Spleen (tissue), 11 donors: ENCODE measurements around the gene FREM2. TPM values are rescaled to one million over a fixed set of nuclear protein-coding genes. Genes with fewer than 3 reads are reported as not detected.

Source experiments
- DNase-seq: peaks from one replicate; pipeline ENCODE4 v3.0.0-alpha.2; 2020
- H3K27ac ChIP-seq, 8 donors: fragments of 200-600 bp; sonication (generic) in 7 of 8; 1 replicate in 4 of 8; 2 replicates in 4 of 8; pipeline versions ENCODE4 v1.5.0 to v1.8.0; 2016 to 2021; ENCODE audit warnings: inconsistent platforms in 4 of 8, mild to moderate bottlenecking in 4 of 8, moderate library complexity in 1 of 8
- H3K27me3 ChIP-seq, 7 donors: fragments of 200-600 bp; sonication (generic) in 6 of 7; replicated peaks in 1 of 7; 1 replicate in 4 of 7; 2 replicates in 3 of 7; pipeline versions ENCODE4 v1.5.0 to v1.8.0; 2016 to 2021; ENCODE audit warnings: inconsistent platforms in 3 of 7, mild to moderate bottlenecking in 1 of 7
- H3K36me3 ChIP-seq, 6 donors: fragments of 200-600 bp; sonication (generic) in 5 of 6; 1 replicate in 4 of 6; 2 replicates in 2 of 6; pipeline versions ENCODE4 v1.5.0 to v1.8.0; 2016 to 2021; ENCODE audit warnings: inconsistent platforms in 2 of 6
- H3K4me1 ChIP-seq, 6 donors: fragments of 200-600 bp; sonication (generic) in 5 of 6; 1 replicate in 3 of 6; 2 replicates in 3 of 6; pipeline versions ENCODE4 v1.5.0 to v1.8.0; 2016 to 2021; ENCODE audit warnings: inconsistent platforms in 3 of 6
- H3K4me3 ChIP-seq, 8 donors: fragments of 200-600 bp; sonication (generic) in 7 of 8; 1 replicate in 4 of 8; 2 replicates in 4 of 8; pipeline versions ENCODE4 v1.5.0 to v1.8.0; 2016 to 2021; ENCODE audit warnings: inconsistent platforms in 4 of 8, mild to moderate bottlenecking in 4 of 8, moderate library complexity in 2 of 8
- H3K9me3 ChIP-seq, 8 donors: fragments of 200-600 bp; sonication (generic) in 7 of 8; 1 replicate in 4 of 8; 2 replicates in 4 of 8; pipeline versions ENCODE4 v1.5.0 to v1.8.0; 2016 to 2021; ENCODE audit warnings: inconsistent platforms in 4 of 8
- CTCF ChIP-seq, 11 experiments: fragments of 200-600 bp in 7 of 11; fragments of 450-650 bp in 4 of 11; sonication (generic) in 4 of 11; IDR thresholded peaks in 8 of 11; conservative IDR thresholded peaks in 3 of 11; 1 replicate in 7 of 11; 2 replicates in 4 of 11; pipeline versions ENCODE4 v1.4.0 to v1.8.0; 2016 to 2021; ENCODE audit warnings: antibody characterized with exemption in 11 of 11, inconsistent platforms in 4 of 11, mild to moderate bottlenecking in 1 of 11
- POLR2A ChIP-seq, 3 donors: fragments of 450-650 bp; IDR thresholded peaks; one replicate each; pipeline ENCODE4 v1.5.1; 2017; ENCODE audit warnings: antibody characterized with exemption in 3 of 3, mild to moderate bottlenecking in 1 of 3
- POLR2AphosphoS5 ChIP-seq, 3 donors: sonication (generic); formaldehyde crosslinking; IDR thresholded peaks; one replicate each; pipeline ENCODE4 v1.5.1; 2017; ENCODE audit warnings: antibody characterized with exemption in 3 of 3
- WGBS, 5 donors: extraction: QIAGEN DNeasy Blood & Tissue Kit in 3 of 5; methylation state at CpG; one replicate each; pipeline versions ENCODE4 v1.1.5 to v1.1.7; 2013 to 2018; 5-methylcytosine and 5-hydroxymethylcytosine counted together
- intact Hi-C: fragments of 100-400 bp; cut with DNase I; formaldehyde crosslinking; loops from one replicate; pipeline ENCODE4 v1.15.0; 2023; ENCODE audit warnings: low total_unique reads
- polyA plus RNA-seq, 3 donors: library from polyadenylated mRNA; stranded (reverse); fragments of 200-250 nt; gene quantifications; one replicate each; pipeline ENCODE4 v1.2.1, GENCODE V29; 2013
- total RNA-seq, 7 donors: library from RNA; depleted of rRNA in 3 of 7; stranded (reverse); fragments of >200 nt in 3 of 7; fragmentation: NEBNext Ultra II Directional in 4 of 7; extraction: Animal tissue kit (Norgen Biotek cat#: 25700) in 4 of 7; gene quantifications; one replicate each; pipeline versions ENCODE4 v1.1.0 to v1.2.1, GENCODE V29; 2016 to 2021
- donor health status: healthy with polysubstance abuse.
- donor health status: DM: no; HTN: no; CAD: no; lungs with moderate emphysema.
- donor health status: DM: no; HTN: no; CAD: no.
- donor health status: Bipolar disorder and iron deficiency.
- donor health status: healthy.
- donor health status: DM: no; HTN: no; CAD: no.
- donor health status: DM: yes; HTN: yes; CAD: no.

Gene FREM2
- total and polyA plus RNA-seq, 10 donors, result 0.03 to 0.93 (median 0.21) TPM; not detected in 2

- TF ChIP-seq POLR2AphosphoS5 (IDR thresholded peaks at IDR 0.05), result no peak
- no peak for TF ChIP-seq POLR2A (IDR thresholded peaks at IDR 0.05)
- no peak for TF ChIP-seq CTCF (IDR thresholded peaks at IDR 0.05 in 8 of 11, conservative IDR thresholded peaks at IDR 0.05 in 3 of 11)
- no peaks in the 10 kb centered on the region for H3K4me1 ChIP-seq
- H3K36me3 ChIP-seq, result no peaks in the 10 kb centered on the region
- intact Hi-C loops, result no loop called here
- no peak for DNase-seq
- H3K4me3 ChIP-seq, result no peak overlapping the region
- WGBS, 5 donors, result 27 to 65% (median 36%) methylated on average over 1 of the region's 1 CpG
- no peaks in the 10 kb centered on the region for H3K27me3 ChIP-seq
- no peaks in the 10 kb centered on the region for H3K9me3 ChIP-seq
- no peak overlapping the region for H3K27ac ChIP-seq
Observed at GRCh38 chr13:38785490-38785889, 98.6 kb downstream of the FREM2 start.

- H3K27me3 ChIP-seq, result no peaks in the 10 kb centered on the region
- no peak for DNase-seq
- intact Hi-C loops, result no loop called here
- no peaks in the 10 kb centered on the region for H3K9me3 ChIP-seq
- no peak for TF ChIP-seq CTCF (IDR thresholded peaks at IDR 0.05 in 8 of 11, conservative IDR thresholded peaks at IDR 0.05 in 3 of 11)
- no peak for TF ChIP-seq POLR2AphosphoS5 (IDR thresholded peaks at IDR 0.05)
- TF ChIP-seq POLR2A (IDR thresholded peaks at IDR 0.05), result no peak
- H3K4me1 ChIP-seq, result no peaks in the 10 kb centered on the region
- whole genome bisulfite sequencing, 5 donors, result 40 to 52% (median 45%) methylated on average over 1 of the region's 1 CpG
- H3K36me3 ChIP-seq, result no peaks in the 10 kb centered on the region
- H3K27ac ChIP-seq, result no peak overlapping the region
- H3K4me3 ChIP-seq, result no peak overlapping the region
Observed at GRCh38 chr13:38787550-38787949, 100.7 kb downstream of the FREM2 start.

- TF ChIP-seq POLR2AphosphoS5 (IDR thresholded peaks at IDR 0.05) (no peak), CTCF (IDR thresholded peaks at IDR 0.05 in 8 of 11, conservative IDR thresholded peaks at IDR 0.05 in 3 of 11) (no peak), POLR2A (IDR thresholded peaks at IDR 0.05) (no peak)
- H3K9me3 ChIP-seq, result peaks cover 0 to 21% (median 15%) of the 10 kb centered on the region in 8 donors
- no peaks in the 10 kb centered on the region for H3K36me3 ChIP-seq
- no peaks in the 10 kb centered on the region for H3K27me3 ChIP-seq
- no peak overlapping the region for H3K4me3 ChIP-seq
- no peak for DNase-seq
- no peaks in the 10 kb centered on the region for H3K4me1 ChIP-seq
- 90 to 100% (median 95%) methylated on average over 1 of the region's 1 CpG for WGBS, 5 donors
- intact Hi-C loops, result no loop called here
- no peak overlapping the region for H3K27ac ChIP-seq
Observed at GRCh38 chr13:38796890-38797289, 110.0 kb downstream of the FREM2 start.

- Histone ChIP-seq H3K36me3 (no peaks in the 10 kb centered on the region), H3K4me3 (no peak overlapping the region), H3K9me3 (peaks cover under 1 to 40% (median 30%) of the 10 kb centered on the region in 8 donors), H3K27me3 (no peaks in the 10 kb centered on the region), H3K4me1 (no peaks in the 10 kb centered on the region), H3K27ac (no peak overlapping the region)
- TF ChIP-seq POLR2AphosphoS5 (IDR thresholded peaks at IDR 0.05), result no peak
- TF ChIP-seq CTCF (IDR thresholded peaks at IDR 0.05 in 8 of 11, conservative IDR thresholded peaks at IDR 0.05 in 3 of 11), result no peak
- TF ChIP-seq POLR2A (IDR thresholded peaks at IDR 0.05), result no peak
- no peak for DNase-seq
- WGBS, 5 donors, result 71 to 85% (median 79%) methylated on average over 2 of the region's 2 CpGs
- intact Hi-C loops, result no loop called here
Observed at GRCh38 chr13:38803531-38803930, 116.7 kb downstream of the FREM2 start.
